AML-193 (cell line): ENCODE data around the gene PRPF19.

ENCODE experiments used
- DNase-seq, 2 experiments: peaks; one replicate each; lab custom pipeline; 2025; lab: John Stamatoyannopoulos, UW

The PRPF19 gene

GRCh38 chr11:60872961-60873524 is 33.3 kb downstream of the PRPF19 start:
- no peak for DNase-seq

- DNase-seq = no peak
Measured at GRCh38 chr11:60872124-60872960, 34.0 kb downstream of the PRPF19 start.

- no peak for DNase-seq
Measured at GRCh38 chr11:60871378-60872061, 34.9 kb downstream of the PRPF19 start.

- no peak for DNase-seq
Measured at GRCh38 chr11:60870733-60871377, 35.5 kb downstream of the PRPF19 start.

- DNase-seq = no peak
Measured at GRCh38 chr11:60870276-60870675, 36.1 kb downstream of the PRPF19 start.

- DNase-seq = no peak
Measured at GRCh38 chr11:60869451-60869825, 36.9 kb downstream of the PRPF19 start.

GRCh38 chr11:60868682-60869450 is 37.5 kb downstream of the PRPF19 start:
- no peak for DNase-seq

GRCh38 chr11:60867871-60868681 is 38.3 kb downstream of the PRPF19 start:
- DNase-seq = no peak

- no peak for DNase-seq
Measured at GRCh38 chr11:60866911-60867870, 39.2 kb downstream of the PRPF19 start, which contains the start of gene ZP1. ZP1 (plus strand) TSS chr11:60867542; CDS start chr11:60867562, 20 bp downstream.

GRCh38 chr11:60864856-60865513 is 41.4 kb downstream of the PRPF19 start:
- no peak for DNase-seq

GRCh38 chr11:60863550-60864521 is 42.5 kb downstream of the PRPF19 start:
- no peak for DNase-seq

- DNase-seq = no peak
Measured at GRCh38 chr11:60862171-60862570, 44.2 kb downstream of the PRPF19 start.

GRCh38 chr11:60860943-60861342 is 45.4 kb downstream of the PRPF19 start:
- DNase-seq = no peak

- no peak for DNase-seq
Measured at GRCh38 chr11:60859616-60860250, 46.7 kb downstream of the PRPF19 start.

GRCh38 chr11:60858731-60859464 is 47.5 kb downstream of the PRPF19 start:
- DNase-seq = no peak

GRCh38 chr11:60858236-60858635 is 48.1 kb downstream of the PRPF19 start:
- DNase-seq = no peak
